NCI-H69 (cell line): ENCODE data around the gene LHFPL3.
A peak's percentile ranks its signal among the peaks of the same experiment; 100 is the strongest.

Experiments used
- DNase-seq: peaks from one replicate; lab custom pipeline; 2025; lab: John Stamatoyannopoulos, UW

The LHFPL3 gene

GRCh38 chr7:104371216-104371979 is 43.0 kb downstream of the LHFPL3 start:
- DNase-seq = no peak

DNA sequence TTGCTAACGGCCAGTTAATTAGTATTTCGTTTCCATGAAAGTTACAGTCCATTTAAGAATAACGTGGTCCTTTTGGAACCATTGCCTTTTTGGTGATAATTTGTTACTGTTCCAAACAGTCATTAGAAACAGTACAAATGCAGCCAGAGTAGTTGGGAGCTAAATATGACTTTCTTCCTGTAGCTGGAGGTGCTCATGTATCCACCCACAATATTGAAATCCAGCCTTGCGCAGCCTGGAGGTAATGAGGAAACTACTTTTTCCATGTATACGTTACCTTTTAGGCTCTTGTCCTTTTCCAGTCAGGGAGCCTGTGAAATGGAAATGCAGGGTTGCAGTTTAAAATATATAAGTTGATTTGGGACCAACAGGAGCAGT is 43.6 kb downstream of the LHFPL3 start:
- no peak for DNase-seq

DNA sequence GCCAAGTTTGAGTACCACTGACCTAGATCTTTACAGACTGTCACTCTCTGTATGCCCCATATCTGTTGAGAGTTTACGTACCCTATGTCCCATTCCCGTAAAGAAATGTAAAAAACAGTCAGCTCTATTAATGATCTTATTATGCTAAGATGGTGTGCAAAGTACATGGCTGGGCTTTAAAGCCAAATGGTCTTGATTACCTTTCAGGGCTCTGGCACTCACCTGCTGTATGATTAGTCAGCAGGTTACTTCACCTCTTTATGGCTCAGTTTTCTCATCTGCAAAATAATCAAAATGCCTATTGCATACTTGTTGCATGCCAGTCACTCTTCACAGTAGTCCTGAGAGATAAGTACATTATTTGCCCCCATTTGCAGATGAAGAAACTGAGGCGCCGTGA is 54.2 kb downstream of the LHFPL3 start:
- no peak for DNase-seq

- DNase-seq = no peak
Measured at GRCh38 chr7:104386943-104387342, 58.5 kb downstream of the LHFPL3 start.

DNA sequence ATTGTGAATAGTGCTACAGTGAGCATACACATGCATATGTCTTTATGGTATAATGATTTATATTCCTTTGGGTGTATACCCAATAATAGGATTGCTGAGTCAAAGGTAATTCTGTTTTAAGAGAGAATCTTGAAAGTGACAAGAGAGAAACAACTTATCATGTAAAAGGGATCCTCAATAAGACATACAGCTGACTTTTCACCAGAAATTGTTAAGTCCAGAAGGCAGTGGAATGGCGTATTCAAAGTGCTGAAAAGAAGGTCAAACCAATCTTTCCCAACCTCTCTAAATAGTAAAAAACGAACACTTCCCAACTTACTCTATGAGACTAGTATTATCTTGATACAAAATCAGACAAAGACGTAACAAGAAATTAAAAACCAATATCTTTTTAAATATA is 59.8 kb downstream of the LHFPL3 start:
- DNase-seq = no peak

DNA sequence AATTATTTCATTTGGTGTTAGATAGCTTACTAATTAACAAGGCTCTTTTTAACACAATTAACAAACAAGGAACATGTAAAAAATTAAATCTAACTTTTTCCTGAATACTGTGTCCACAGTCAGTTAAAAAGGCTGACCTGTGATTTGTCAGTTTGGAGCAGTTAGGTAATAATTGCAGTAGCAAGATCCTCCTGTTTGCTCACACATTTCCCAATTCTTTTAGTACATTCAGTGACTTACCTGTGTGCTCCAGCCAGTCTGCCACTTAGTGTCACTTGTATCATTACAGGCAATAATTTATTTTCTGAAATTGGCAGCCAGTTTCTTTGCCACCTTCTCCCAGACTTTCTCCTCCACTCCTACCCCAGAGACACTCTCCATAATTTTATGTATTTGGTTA is 66.8 kb downstream of the LHFPL3 start:
- DNase-seq = peak; percentile 41

GRCh38 chr7:104397442-104397841 is 69.0 kb downstream of the LHFPL3 start:
- peak; percentile 13 for DNase-seq

- no peak for DNase-seq
Measured at GRCh38 chr7:104408371-104408770, 80.0 kb downstream of the LHFPL3 start.

DNA sequence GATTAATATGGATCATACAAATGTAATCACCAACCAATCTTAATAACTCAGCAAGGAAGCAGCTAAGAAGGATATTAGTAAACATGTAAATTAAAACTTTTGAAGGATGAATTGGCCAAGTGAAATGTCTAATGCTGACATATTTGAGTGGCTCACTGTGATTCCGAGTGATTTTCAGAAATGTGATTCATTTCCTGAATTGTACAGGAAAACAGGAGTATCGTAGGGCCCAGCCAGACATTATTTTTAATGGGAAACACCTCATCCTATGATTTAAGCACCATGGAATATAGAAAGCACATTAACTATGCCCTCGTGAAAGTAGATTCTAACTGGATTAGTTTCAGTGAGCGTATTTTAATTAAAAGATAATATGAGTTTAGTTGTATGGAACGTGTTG is 82.3 kb downstream of the LHFPL3 start:
- no peak for DNase-seq

DNA sequence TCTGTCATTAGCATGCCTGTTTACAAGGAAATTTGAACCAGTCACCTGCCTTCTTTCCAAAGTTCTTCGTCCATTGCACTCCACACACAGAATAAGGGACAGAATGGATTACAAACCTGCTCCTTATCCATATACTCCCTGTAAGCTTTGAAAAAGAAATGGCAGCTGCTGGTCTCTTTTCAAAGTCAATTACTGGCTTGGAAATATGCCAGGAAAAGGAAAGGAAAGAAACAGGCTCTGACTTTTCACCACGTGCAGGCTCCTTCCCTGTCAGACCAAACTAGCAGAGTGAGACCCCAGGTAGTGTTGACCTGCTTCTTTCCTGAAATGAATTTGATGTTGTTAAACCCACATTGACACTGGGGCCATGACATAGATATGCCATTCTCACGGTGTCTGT is 84.5 kb downstream of the LHFPL3 start:
- DNase-seq = peak; percentile 70

- no peak for DNase-seq
Measured at GRCh38 chr7:104414216-104414615, 85.8 kb downstream of the LHFPL3 start.

- DNase-seq = peak; percentile 27
Measured at GRCh38 chr7:104415700-104416099, 87.3 kb downstream of the LHFPL3 start.

DNA sequence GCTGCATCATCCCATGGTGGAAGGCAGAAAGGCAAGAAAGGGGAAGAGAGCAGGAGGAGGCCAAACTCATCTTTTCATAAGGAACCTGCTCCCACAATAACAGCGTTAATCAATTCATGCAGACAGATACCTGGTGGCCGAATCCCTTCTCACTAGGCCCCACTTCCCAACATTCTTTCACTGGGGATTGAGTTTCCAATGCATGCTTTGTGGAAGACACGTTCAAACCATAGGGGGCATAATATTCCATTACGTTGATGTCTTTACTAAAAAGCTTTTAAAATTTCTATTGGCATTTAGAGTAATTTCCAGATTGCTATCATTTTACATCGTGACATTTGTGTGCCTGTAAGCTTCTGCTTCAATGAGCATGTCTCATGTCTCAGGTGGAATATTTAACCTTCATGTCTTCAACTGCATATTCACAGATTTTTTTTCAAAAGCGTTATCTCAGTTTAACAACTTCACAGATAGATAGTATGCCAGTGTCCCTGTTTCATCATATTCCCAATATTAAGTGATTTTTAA is 88.5 kb downstream of the LHFPL3 start:
- no peak for DNase-seq

DNA sequence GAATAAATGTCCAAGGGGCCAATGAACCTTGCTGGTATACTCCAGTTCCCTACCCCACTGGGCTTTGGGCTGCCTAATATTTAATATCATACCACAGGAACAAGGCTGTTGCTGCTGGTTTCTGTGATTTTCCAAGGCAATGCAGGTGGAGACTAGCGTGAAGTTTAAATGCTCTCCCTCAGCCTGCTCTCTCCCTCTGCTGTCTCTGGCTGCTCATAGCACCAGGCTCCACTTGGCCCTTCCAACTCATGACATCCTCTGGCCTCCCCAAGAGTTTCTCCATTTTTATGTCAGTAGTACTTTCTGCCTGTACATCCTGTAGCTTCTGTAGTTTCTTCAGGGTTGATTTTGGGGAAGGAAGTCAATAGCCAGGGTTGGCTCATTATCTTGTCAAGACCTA is 103.5 kb downstream of the LHFPL3 start:
- DNase-seq = no peak

DNA sequence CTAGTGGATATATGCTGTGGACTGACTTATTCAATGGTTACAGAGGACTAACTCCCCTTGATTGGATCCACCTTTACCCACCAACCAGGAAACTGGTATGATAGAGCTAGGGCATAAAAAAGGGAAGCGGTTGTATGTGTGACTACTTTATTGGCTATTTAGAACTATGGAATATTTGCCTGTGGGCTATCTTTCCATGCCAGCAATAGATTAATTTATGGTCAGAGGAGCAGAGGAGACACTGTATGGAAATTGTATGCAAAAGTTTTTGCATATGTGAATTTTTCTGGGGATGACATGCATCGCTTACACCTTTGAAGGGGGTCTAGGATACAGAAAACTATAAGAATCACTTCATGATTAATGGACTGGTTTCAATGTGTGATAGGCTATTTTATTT is 105.7 kb downstream of the LHFPL3 start:
- DNase-seq = no peak

GRCh38 chr7:104442481-104442880 is 114.1 kb downstream of the LHFPL3 start:
- no peak for DNase-seq

DNA sequence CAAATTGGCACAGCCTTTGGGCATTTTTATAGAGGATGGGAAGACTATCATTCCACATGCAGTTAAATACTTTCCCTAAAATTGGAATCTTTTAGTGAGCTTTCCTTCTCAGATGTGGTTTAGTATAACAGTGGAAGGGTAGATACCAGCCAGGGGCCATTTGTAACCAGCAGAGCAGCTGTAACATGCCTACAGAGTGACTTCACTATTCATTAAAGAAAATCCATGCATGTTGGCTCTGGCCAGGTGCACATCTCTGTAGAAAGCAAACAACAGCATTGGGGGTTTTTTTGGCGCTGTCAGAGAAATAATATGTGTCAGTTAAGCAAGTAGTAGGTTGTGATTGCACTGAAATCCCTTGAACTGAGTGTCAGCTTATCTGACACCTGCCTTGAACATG is 115.6 kb downstream of the LHFPL3 start:
- DNase-seq = no peak

DNA sequence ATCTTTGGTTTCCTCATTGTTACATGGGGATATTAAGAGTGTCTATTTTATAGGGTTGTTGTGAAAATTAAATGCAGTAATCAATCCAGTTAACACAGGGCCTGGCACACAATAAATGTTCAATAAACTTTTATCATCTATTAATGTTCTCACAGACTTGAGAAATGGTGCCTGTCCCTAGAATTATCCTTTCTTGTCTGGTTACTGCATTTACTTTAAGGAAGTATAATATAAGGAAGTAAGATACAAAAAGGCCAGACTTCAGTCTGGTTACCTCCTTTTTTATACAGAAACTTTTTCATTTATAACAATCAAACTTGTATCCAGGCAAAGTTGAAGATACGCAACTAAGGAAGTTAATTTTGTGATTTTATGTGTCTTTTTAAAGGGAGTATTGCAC is 117.0 kb downstream of the LHFPL3 start:
- no peak for DNase-seq

- no peak for DNase-seq
Measured at GRCh38 chr7:104450861-104451260, 122.5 kb downstream of the LHFPL3 start.

DNA sequence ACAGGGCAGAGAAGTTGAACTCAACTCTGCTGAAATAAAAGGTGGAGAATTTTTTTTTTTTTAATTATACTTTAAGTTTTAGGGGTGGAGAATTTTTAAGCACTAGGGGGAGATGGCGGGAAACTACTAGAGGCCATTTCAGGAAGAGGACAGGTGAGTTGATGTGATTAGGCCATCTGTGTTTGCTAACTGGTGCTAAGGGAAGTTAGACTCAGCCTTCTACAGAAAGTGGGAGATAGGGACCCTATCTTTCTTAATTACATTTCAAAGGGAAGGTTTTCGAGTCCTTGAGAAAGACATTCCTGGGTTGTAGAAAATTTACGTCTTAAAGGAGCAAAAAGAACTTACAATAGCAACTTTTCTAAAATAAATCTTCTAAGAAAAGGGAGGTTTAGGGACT is 124.8 kb downstream of the LHFPL3 start:
- no peak for DNase-seq

DNA sequence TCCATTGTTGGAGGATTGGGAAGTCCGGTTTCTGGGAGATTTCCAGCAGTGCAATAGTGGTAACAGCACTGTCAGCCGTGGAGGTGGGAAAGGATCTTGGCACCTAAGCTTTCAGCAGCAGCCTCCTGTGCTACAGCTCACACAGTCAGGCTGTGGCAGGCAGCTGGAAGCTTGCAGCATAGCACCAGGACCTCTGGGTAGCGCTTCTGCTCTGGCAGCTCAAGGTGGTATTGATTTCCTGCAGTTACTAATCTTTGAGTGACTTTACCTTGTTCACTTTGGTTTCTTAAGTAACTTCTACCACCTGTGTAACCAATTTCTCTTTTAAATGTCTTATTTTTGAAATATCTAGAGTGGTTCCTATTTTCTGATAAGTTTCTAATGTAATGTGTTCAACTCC is 130.5 kb downstream of the LHFPL3 start:
- DNase-seq = no peak

DNA sequence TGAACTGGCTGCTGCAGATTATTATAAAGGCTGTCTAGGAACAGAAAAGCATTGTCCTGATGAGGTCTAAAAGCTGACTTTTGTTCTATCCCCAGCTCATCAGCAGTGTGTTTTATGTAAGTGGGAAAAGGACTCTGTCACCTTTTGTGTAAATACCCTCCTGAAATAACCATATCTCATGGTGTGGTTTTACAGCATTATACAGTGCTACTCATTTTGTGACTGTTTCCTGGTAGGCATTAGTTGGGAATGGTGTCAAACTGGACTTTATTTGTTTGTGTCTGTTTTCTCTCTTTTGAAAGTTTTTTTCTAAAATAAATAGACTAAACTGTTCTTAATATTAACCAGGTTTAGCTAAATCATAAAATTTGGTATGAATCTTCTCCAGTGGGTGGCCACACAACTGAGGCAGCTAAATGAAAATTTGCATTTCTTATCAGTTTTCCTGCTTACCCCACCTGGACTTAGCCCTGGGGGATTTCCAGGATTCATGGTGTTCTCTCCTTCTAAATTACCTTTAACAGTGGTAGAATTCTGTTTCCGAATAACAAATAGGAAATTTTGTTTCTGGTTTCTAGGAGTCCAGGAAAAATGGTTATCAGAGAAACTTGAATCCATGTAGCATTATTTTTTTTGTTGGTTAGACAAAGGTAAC is 140.9 kb downstream of the LHFPL3 start:
- no peak for DNase-seq

DNA sequence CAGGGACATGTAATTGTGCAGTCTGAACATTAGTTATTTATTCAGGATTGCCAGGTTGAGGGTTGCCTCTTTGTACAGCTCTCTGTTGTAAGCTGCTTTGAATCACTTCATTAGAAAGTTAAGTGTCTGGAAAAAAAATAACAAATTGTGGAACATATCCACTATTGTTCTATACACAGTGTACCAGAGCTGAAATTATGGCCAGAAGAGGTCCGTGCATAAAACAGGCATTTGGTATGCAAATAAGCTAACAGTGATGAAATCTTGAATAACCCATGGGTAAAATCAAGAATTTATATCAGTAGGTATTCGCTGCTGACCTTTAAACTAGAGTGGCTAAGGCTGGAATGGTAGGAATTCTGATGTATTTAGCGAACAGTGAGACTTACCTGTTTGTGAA is 152.1 kb downstream of the LHFPL3 start:
- no peak for DNase-seq
